Neuronal stem cell (in vitro differentiated cells): Measurements from ENCODE around the gene ANKRD65.

Experiments used
- DNase-seq: peaks from one replicate; pipeline ENCODE4 v3.0.0-alpha.2; 2013; ENCODE audit warnings: low spot score
- H2AFZ ChIP-seq: one replicate; pipeline ENCODE4 v1.6.1; 2013; ENCODE audit warnings: mild to moderate bottlenecking, low read length, inconsistent platforms
- H2AK5ac ChIP-seq: 2 replicates; pipeline ENCODE4 v1.6.1; 2013; ENCODE audit warnings: low read depth, mild to moderate bottlenecking, inconsistent platforms, low read length, moderate library complexity, mixed read lengths
- H2BK120ac ChIP-seq: 2 replicates; pipeline ENCODE4 v1.6.1; 2013; ENCODE audit warnings: low read depth, mild to moderate bottlenecking, inconsistent platforms, low read length, moderate library complexity, mixed read lengths
- H2BK12ac ChIP-seq: one replicate; pipeline ENCODE4 v1.6.1; 2013; ENCODE audit warnings: low read length, inconsistent platforms
- H2BK15ac ChIP-seq: 2 replicates; pipeline ENCODE4 v1.6.1; 2013; ENCODE audit warnings: mild to moderate bottlenecking, low read length, inconsistent platforms, mixed read lengths
- H2BK5ac ChIP-seq: one replicate; pipeline ENCODE4 v1.6.1; 2013; ENCODE audit warnings: inconsistent platforms, mild to moderate bottlenecking, low read length, moderate library complexity
- H3K14ac ChIP-seq: one replicate; pipeline ENCODE4 v1.6.1; 2013; ENCODE audit warnings: low read length, inconsistent platforms
- H3K18ac ChIP-seq: 2 replicates; pipeline ENCODE4 v1.6.1; 2013; ENCODE audit warnings: low read length, inconsistent platforms
- H3K23ac ChIP-seq: 2 replicates; pipeline ENCODE4 v1.6.1; 2013; ENCODE audit warnings: low read depth, mild to moderate bottlenecking, mixed read lengths, low read length, inconsistent platforms; ENCODE audit not compliant: poor library complexity
- H3K27ac ChIP-seq: replicated peaks from 3 replicates; pipeline ENCODE4 v1.5.1; 2013; ENCODE audit warnings: low read length, inconsistent platforms
- H3K27me3 ChIP-seq, 3 experiments: 2 replicates each; pipeline ENCODE4 v1.6.1; 2013; ENCODE audit warnings: low read length in 3 of 3, mild to moderate bottlenecking in 2 of 3, inconsistent platforms in 1 of 3, low read depth in 1 of 3, mixed read lengths in 1 of 3, moderate library complexity in 1 of 3; ENCODE audit not compliant: control insufficient read depth in 3 of 3, insufficient read depth in 3 of 3
- H3K36me3 ChIP-seq, 2 donors: replicated peaks in 1 of 2; 2 replicates each; pipeline ENCODE4 v1.6.1; 2013; ENCODE audit warnings: low read length in 2 of 2; ENCODE audit not compliant: control insufficient read depth in 2 of 2, insufficient read depth in 2 of 2
- H3K4ac ChIP-seq: 2 replicates; pipeline ENCODE4 v1.6.1; 2013; ENCODE audit warnings: inconsistent platforms, mild to moderate bottlenecking, low read length, moderate library complexity
- H3K4me1 ChIP-seq, 2 donors: 1 replicate in 1 of 2; 2 replicates in 1 of 2; pipeline ENCODE4 v1.6.1; 2013; ENCODE audit warnings: low read length in 2 of 2, low read depth in 1 of 2; ENCODE audit not compliant: control insufficient read depth in 2 of 2, insufficient read depth in 1 of 2
- H3K4me2 ChIP-seq: one replicate; pipeline ENCODE4 v1.6.1; 2013; ENCODE audit warnings: mild to moderate bottlenecking, low read length, inconsistent platforms; ENCODE audit not compliant: insufficient read depth, poor library complexity, severe bottlenecking
- H3K4me3 ChIP-seq, 2 donors: 2 replicates each; pipeline ENCODE4 v1.5.1; 2013; ENCODE audit warnings: low read length in 2 of 2, mild to moderate bottlenecking in 2 of 2, inconsistent platforms in 1 of 2, moderate library complexity in 1 of 2
- H3K79me1 ChIP-seq: one replicate; pipeline ENCODE4 v1.6.1; 2013; ENCODE audit warnings: low read depth, mild to moderate bottlenecking, inconsistent platforms, low read length, moderate library complexity
- H3K9ac ChIP-seq: one replicate; pipeline ENCODE4 v1.6.1; 2013; ENCODE audit warnings: mild to moderate bottlenecking, low read depth, low read length, inconsistent platforms; ENCODE audit not compliant: poor library complexity
- H3K9me3 ChIP-seq, 2 donors: replicated peaks in 1 of 2; 2 replicates each; pipeline versions ENCODE3 to v1.6.1; 2013; ENCODE audit warnings: low read length in 2 of 2, mild to moderate bottlenecking in 2 of 2, inconsistent platforms in 1 of 2, low read depth in 1 of 2, mixed read lengths in 1 of 2, moderate library complexity in 1 of 2; ENCODE audit not compliant: control insufficient read depth in 2 of 2, insufficient read depth in 1 of 2
- H4K8ac ChIP-seq: one replicate; pipeline ENCODE4 v1.6.1; 2013; ENCODE audit warnings: low read depth, mild to moderate bottlenecking, inconsistent platforms, low read length, moderate library complexity
- H4K91ac ChIP-seq: one replicate; pipeline ENCODE4 v1.6.1; 2013; ENCODE audit warnings: low read length, low read depth, mild to moderate bottlenecking, inconsistent platforms; ENCODE audit not compliant: poor library complexity
- WGBS, 2 donors: extraction: QIAGEN DNeasy Blood & Tissue Kit; methylation state at CpG; one replicate each; pipeline ENCODE4 v1.1.7; 2013; ENCODE audit warnings: missing lambda C conversion rate in 2 of 2, mixed read lengths in 1 of 2; ENCODE audit not compliant: insufficient read length in 2 of 2, insufficient replicate concordance in 1 of 2; ENCODE audit errors: extremely low coverage in 2 of 2; 5-methylcytosine and 5-hydroxymethylcytosine counted together

The ANKRD65 gene

DNA sequence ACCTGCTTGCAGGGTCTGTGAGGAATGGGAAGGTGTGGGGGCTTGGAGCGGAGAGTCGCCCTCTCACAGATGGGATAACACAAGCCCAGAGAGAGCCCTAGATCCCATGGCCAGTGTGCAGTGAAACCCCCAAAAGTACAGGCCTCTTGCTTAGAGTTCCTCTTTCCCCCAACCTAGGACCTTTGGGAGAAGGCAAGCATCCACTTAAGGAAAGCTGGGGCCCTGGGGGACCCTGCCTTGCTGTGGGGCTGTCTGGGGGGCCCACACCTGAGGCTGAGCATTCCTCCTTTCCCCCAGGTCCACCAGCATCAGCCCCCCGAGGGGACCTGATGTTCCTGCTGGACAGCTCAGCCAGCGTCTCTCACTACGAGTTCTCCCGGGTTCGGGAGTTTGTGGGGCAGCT lies 15.6 kb upstream of the ANKRD65 start:
- no CpG with 5 or more reads among the region's 7 CpGs for WGBS, 2 donors
- H3K4me1 ChIP-seq: peaks cover 39 to 62% of the 10 kb centered on the region in 2 donors
- H3K4me2 ChIP-seq: no peak overlapping the region
- H3K9ac ChIP-seq: peak overlapping the region; percentile 75
- no peaks in the 10 kb centered on the region for H3K36me3 ChIP-seq
- H2BK15ac ChIP-seq: peak overlapping the region; percentile 60
- peak overlapping the region; percentile 39 for H3K23ac ChIP-seq
- no peak for DNase-seq
- H3K4ac ChIP-seq: no peak overlapping the region
- peaks cover 4% of the 10 kb centered on the region for H3K79me1 ChIP-seq
- H2BK5ac ChIP-seq: peak overlapping the region; percentile 30
- H2AK5ac ChIP-seq: peak overlapping the region; percentile 100
- peak overlapping the region; percentile 59 for H2BK12ac ChIP-seq
- H3K18ac ChIP-seq: peak overlapping the region; percentile 97
- peak overlapping the region; percentile 63 for H3K14ac ChIP-seq
- no peak overlapping the region for H4K8ac ChIP-seq
- peaks cover 0 to 20% (median 5%) of the 10 kb centered on the region in 3 experiments for H3K27me3 ChIP-seq
- H2AFZ ChIP-seq: no peak overlapping the region
- peak overlapping the region; percentile 38 for H4K91ac ChIP-seq
- peak overlapping the region in 1 of 2 donors; percentile 38 for H3K4me3 ChIP-seq
- H2BK120ac ChIP-seq: peak overlapping the region; percentile 89
- H3K9me3 ChIP-seq: no peaks in the 10 kb centered on the region
- no peak overlapping the region for H3K27ac ChIP-seq

DNA sequence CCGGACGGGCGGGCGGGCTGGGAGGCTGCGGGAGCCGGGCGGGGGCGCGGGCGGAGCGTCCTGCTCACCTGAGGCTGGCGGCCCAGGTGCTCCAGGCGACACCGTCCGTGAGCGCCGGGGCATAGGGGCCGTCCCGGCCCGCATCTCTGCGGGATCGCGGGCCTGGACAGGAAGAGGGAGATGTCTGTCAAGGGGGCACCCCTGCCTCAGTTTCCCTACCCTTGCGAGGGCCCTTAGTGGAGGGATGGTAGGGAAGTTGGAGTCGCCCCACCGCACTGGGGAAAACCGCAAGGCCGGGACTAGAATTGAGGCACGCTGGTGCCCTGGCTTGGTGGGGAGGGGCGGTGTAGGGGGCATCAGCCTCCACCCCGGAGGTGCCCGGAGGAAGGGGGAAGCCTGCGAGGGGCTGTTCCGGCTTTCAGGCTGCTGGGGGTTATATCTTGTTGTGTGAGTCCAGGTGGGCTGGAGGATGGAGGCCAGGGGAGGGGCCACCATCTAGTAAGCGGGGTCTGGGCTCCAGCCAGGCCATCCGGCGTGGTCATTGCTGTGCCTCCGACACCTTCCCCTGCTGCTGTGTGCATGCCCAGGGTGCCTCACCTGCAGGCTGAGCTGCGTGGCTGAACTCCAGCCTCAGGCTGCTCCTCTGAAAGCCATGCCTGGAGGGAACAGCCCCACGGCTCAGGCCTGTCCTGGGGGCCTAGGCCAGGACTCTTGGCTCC lies 15.0 kb upstream of the ANKRD65 start:
- peak overlapping the region; percentile 59 for H2BK12ac ChIP-seq
- H2BK5ac ChIP-seq: peak overlapping the region; percentile 30
- H4K91ac ChIP-seq: peak overlapping the region; percentile 38
- WGBS, 2 donors: no CpG with 5 or more reads among the region's 40 CpGs
- no peaks in the 10 kb centered on the region for H3K36me3 ChIP-seq
- H2BK15ac ChIP-seq: peak overlapping the region; percentile 60
- peak overlapping the region; percentile 82 for H3K14ac ChIP-seq
- H3K79me1 ChIP-seq: peaks cover 4% of the 10 kb centered on the region
- H3K23ac ChIP-seq: peak overlapping the region; percentile 39
- no peaks in the 10 kb centered on the region for H3K9me3 ChIP-seq
- peaks cover 42 to 68% of the 10 kb centered on the region in 2 donors for H3K4me1 ChIP-seq
- H3K18ac ChIP-seq: peak overlapping the region; percentile 97
- DNase-seq: no peak
- H2BK120ac ChIP-seq: peak overlapping the region; percentile 89
- peak overlapping the region; percentile 100 for H2AK5ac ChIP-seq
- H4K8ac ChIP-seq: peak overlapping the region; percentile 4
- H3K27ac ChIP-seq: no peak overlapping the region
- H3K4me3 ChIP-seq: peak overlapping the region; percentile 38 to 82
- H3K9ac ChIP-seq: peak overlapping the region; percentile 75
- H3K27me3 ChIP-seq: peaks cover 0 to 20% (median 5%) of the 10 kb centered on the region in 3 experiments
- H3K4me2 ChIP-seq: peak overlapping the region; percentile 71
- no peak overlapping the region for H2AFZ ChIP-seq
- H3K4ac ChIP-seq: peak overlapping the region; percentile 3

DNA sequence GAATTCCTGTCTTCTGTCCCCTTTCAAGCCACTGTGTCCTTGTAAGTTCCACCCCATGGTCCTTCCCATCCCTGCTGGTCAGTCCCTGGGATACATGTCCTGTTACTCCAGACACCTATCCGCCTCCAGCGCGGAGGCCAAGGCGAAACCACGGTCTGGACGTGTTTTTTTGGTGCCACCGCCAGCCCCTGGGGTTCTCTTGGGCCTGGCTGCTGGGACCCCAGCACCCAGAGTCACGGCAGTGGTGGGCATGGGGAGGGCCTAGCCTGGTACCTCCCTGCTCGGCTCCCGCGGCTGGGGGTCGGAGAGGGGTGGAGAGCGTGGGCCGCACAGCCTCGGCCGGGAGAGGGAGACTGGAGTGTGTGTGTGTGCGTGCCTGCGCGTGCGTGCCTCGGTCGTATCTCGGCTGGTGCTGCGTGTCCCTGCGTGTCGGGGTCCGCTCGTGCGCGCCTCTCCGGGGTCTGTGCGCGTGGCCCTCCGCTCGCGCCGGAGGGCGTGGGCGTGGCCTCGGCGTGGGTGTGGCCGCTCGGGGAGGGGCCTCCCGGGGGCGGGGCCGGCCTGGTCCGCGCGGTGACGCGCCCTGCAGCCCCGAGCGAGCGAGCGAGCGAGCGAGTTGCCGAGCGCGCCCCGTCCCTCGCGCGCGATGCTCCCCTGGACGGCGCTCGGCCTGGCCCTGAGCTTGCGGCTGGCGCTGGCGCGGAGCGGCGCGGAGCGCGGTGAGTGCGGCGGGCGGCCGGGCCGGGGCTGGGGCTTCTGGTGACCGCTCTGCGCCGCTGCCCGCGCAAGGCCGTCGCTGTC lies 14.2 kb upstream of the ANKRD65 start, which contains the start of gene VWA1:
Gene VWA1 (plus strand): TSS at position 585 of the 798 bp plus-strand sequence. CDS start 59 bp downstream, at position 644.
- Histone ChIP-seq H3K9ac (peak within 1 kb of the TSS; percentile 91), H3K79me1 (peaks cover 4% of the 10 kb centered on the region), H2BK120ac (peak within 1 kb of the TSS; percentile 91), H3K4me2 (peak within 1 kb of the TSS; percentile 71), H3K18ac (peak within 1 kb of the TSS; percentile 99), H3K23ac (peak within 1 kb of the TSS; percentile 95), H4K91ac (peak within 1 kb of the TSS; percentile 38), H3K4me1 (peaks cover 43 to 69% of the 10 kb centered on the region in 2 donors), H3K4me3 (peak within 1 kb of the TSS; percentile 38 to 82), H3K27ac (no peak within 1 kb of the TSS), H3K4ac (peak within 1 kb of the TSS; percentile 32), H2BK5ac (peak within 1 kb of the TSS; percentile 94), H2BK15ac (peak within 1 kb of the TSS; percentile 95), H3K14ac (peak within 1 kb of the TSS; percentile 82), H3K27me3 (peaks cover 0 to 20% (median 5%) of the 10 kb centered on the region in 3 experiments), H4K8ac (peak within 1 kb of the TSS; percentile 4), H3K9me3 (no peaks in the 10 kb centered on the region), H2AK5ac (peak within 1 kb of the TSS; percentile 100), H2BK12ac (peak within 1 kb of the TSS; percentile 100), H2AFZ (peak within 1 kb of the TSS; percentile 25), H3K36me3 (no peaks in the 10 kb centered on the region)
- DNase-seq: no peak
- no CpG with 5 or more reads among the region's 89 CpGs for WGBS, 2 donors

DNA sequence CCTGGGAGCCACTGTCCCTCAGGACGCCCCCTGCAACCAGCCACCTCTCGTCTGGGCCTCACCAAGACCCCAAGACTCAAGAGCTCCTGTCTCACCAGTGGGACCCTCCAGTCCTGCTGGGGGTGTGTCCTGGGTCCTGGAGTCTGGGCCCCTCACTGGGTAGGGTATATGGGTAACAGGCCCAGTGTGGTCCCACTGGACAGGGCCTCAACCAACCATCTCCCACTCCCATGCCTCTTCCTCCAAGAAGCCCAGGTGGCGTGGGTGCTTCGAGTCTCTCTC lies 13.7 kb upstream of the ANKRD65 start:
- Histone ChIP-seq H2BK120ac (peak overlapping the region; percentile 91), H3K36me3 (no peaks in the 10 kb centered on the region), H3K4me1 (peaks cover 45 to 72% of the 10 kb centered on the region in 2 donors), H2BK5ac (peak overlapping the region; percentile 94), H3K4me2 (peak overlapping the region; percentile 21), H3K9me3 (no peaks in the 10 kb centered on the region), H3K23ac (peak overlapping the region; percentile 75), H2AK5ac (peak overlapping the region; percentile 100), H3K79me1 (peaks cover 4% of the 10 kb centered on the region), H3K9ac (no peak overlapping the region), H3K18ac (peak overlapping the region; percentile 99), H2BK15ac (peak overlapping the region; percentile 95), H3K27ac (no peak overlapping the region), H3K14ac (peak overlapping the region; percentile 2), H3K27me3 (peaks cover 0 to 20% (median 5%) of the 10 kb centered on the region in 3 experiments), H3K4me3 (peak overlapping the region in 1 of 2 donors; percentile 30), H3K4ac (peak overlapping the region; percentile 32), H2AFZ (peak overlapping the region; percentile 25), H2BK12ac (peak overlapping the region; percentile 99), H4K8ac (no peak overlapping the region), H4K91ac (peak overlapping the region; percentile 4)
- no CpG with 5 or more reads among the region's 4 CpGs for WGBS, 2 donors
- no peak for DNase-seq
